Uterus (tissue), 4 donors: ENCODE measurements around the gene ZNF804B. TPM values are rescaled to one million over a fixed set of nuclear protein-coding genes. Genes with fewer than 3 reads are reported as not detected.

Experiments
- DNase-seq, 2 donors: peaks; one replicate each; pipeline ENCODE4 v3.0.0-alpha.2; 2019 to 2020
- H3K27ac ChIP-seq, 2 donors: fragments of 200-600 bp; sonication (generic); 1 replicate in 1 of 2; 2 replicates in 1 of 2; pipeline ENCODE4 v1.5.1; 2016 to 2018
- H3K27me3 ChIP-seq, 2 donors: fragments of 200-600 bp; sonication (generic); one replicate each; pipeline ENCODE4 v1.5.1; 2018 to 2019; ENCODE audit warnings: control low read depth in 1 of 2
- H3K36me3 ChIP-seq, 2 donors: fragments of 200-600 bp; sonication (generic); one replicate each; pipeline ENCODE4 v1.5.1; 2019; ENCODE audit warnings: control low read depth in 1 of 2
- H3K4me1 ChIP-seq, 2 donors: fragments of 200-600 bp; sonication (generic); one replicate each; pipeline ENCODE4 v1.5.1; 2018 to 2019; ENCODE audit warnings: control low read depth in 1 of 2
- H3K4me3 ChIP-seq, 2 donors: fragments of 200-600 bp; sonication (generic); 1 replicate in 1 of 2; 2 replicates in 1 of 2; pipeline ENCODE4 v1.5.1; 2018 to 2019; ENCODE audit warnings: mild to moderate bottlenecking in 1 of 2
- H3K9me3 ChIP-seq, 2 donors: fragments of 200-600 bp; sonication (generic); one replicate each; pipeline ENCODE4 v1.5.1; 2019; ENCODE audit warnings: control low read depth in 1 of 2
- CTCF ChIP-seq, 4 experiments: fragments of 200-600 bp in 2 of 4; fragments of 450-650 bp in 2 of 4; sonication (generic) in 2 of 4; IDR thresholded peaks; one replicate each; pipeline ENCODE4 v1.5.1; 2016 to 2019; ENCODE audit warnings: antibody characterized with exemption in 4 of 4, mild to moderate bottlenecking in 2 of 4, moderate library complexity in 1 of 4
- POLR2A ChIP-seq, 2 donors: fragments of 450-650 bp; IDR thresholded peaks; one replicate each; pipeline ENCODE4 v1.6.1; 2016; ENCODE audit warnings: antibody characterized with exemption in 2 of 2, mild to moderate bottlenecking in 1 of 2, moderate library complexity in 1 of 2
- intact Hi-C: fragments of 100-400 bp; cut with DNase I; formaldehyde crosslinking; loops from one replicate; pipeline ENCODE4 v1.15.1; 2023; ENCODE audit warnings: low total_unique reads
- total RNA-seq, 4 donors: library from RNA; depleted of rRNA in 3 of 4; stranded (reverse); fragments of >200 nt in 3 of 4; gene quantifications; one replicate each; pipeline versions ENCODE4 v1.1.0 to v1.2.4, GENCODE V29; 2014 to 2023
- donor health status: DM: yes; HTN: yes; CAD: no.

ZNF804B gene
- total RNA-seq, 4 donors from 2014 or later: 0.07 TPM; not detected in 3

GRCh38 chr7:89028319-89028718, 268.8 kb downstream of the ZNF804B start:
- DNase-seq: no peak
- Histone ChIP-seq H3K36me3 (no peaks in the 10 kb centered on the region), H3K4me1 (no peaks in the 10 kb centered on the region), H3K4me3 (no peak overlapping the region), H3K9me3 (no peaks in the 10 kb centered on the region), H3K27ac (no peak overlapping the region), H3K27me3 (no peaks in the 10 kb centered on the region)
- TF ChIP-seq CTCF (IDR thresholded peaks at IDR 0.05): no peak
- no peak for TF ChIP-seq POLR2A (IDR thresholded peaks at IDR 0.05)
- intact Hi-C loops: no loop called here

GRCh38 chr7:89029864-89030263, 270.4 kb downstream of the ZNF804B start:
- Histone ChIP-seq H3K27me3 (no peaks in the 10 kb centered on the region), H3K9me3 (no peaks in the 10 kb centered on the region), H3K4me3 (no peak overlapping the region), H3K36me3 (no peaks in the 10 kb centered on the region), H3K4me1 (no peaks in the 10 kb centered on the region), H3K27ac (no peak overlapping the region)
- TF ChIP-seq CTCF (IDR thresholded peaks at IDR 0.05) (no peak), POLR2A (IDR thresholded peaks at IDR 0.05) (no peak)
- DNase-seq: no peak
- intact Hi-C loops: no loop called here

- no peak for DNase-seq
- H3K9me3 ChIP-seq: peaks cover 0 to 6% of the 10 kb centered on the region in 2 donors
- no peaks in the 10 kb centered on the region for H3K4me1 ChIP-seq
- H3K4me3 ChIP-seq: no peak overlapping the region
- no peak for TF ChIP-seq POLR2A (IDR thresholded peaks at IDR 0.05)
- H3K27ac ChIP-seq: no peak overlapping the region
- H3K36me3 ChIP-seq: no peaks in the 10 kb centered on the region
- intact Hi-C loops: no loop called here
- no peaks in the 10 kb centered on the region for H3K27me3 ChIP-seq
Observed at GRCh38 chr7:89041240-89041639, 281.7 kb downstream of the ZNF804B start.

- intact Hi-C loops: no loop called here
Observed at GRCh38 chr7:89042940-89043339, 283.4 kb downstream of the ZNF804B start.

GRCh38 chr7:89049043-89049442, 289.5 kb downstream of the ZNF804B start:
- Histone ChIP-seq H3K36me3 (no peaks in the 10 kb centered on the region), H3K27me3 (no peaks in the 10 kb centered on the region), H3K4me1 (no peaks in the 10 kb centered on the region), H3K27ac (no peak overlapping the region), H3K9me3 (no peaks in the 10 kb centered on the region), H3K4me3 (no peak overlapping the region)
- intact Hi-C loops: no loop called here
- TF ChIP-seq CTCF (IDR thresholded peaks at IDR 0.05) (no peak), POLR2A (IDR thresholded peaks at IDR 0.05) (no peak)
- no peak for DNase-seq

More at GRCh38 chr7:89042940-89043339, 283.4 kb downstream of the ZNF804B start:
- Histone ChIP-seq H3K9me3 (peaks cover 0 to 6% of the 10 kb centered on the region in 2 donors), H3K27me3 (no peaks in the 10 kb centered on the region), H3K36me3 (no peaks in the 10 kb centered on the region), H3K4me1 (no peaks in the 10 kb centered on the region), H3K27ac (no peak overlapping the region), H3K4me3 (no peak overlapping the region)
- TF ChIP-seq POLR2A (IDR thresholded peaks at IDR 0.05) (no peak), CTCF (IDR thresholded peaks at IDR 0.05) (no peak)
- no peak for DNase-seq

GRCh38 chr7:89053130-89053529, 293.6 kb downstream of the ZNF804B start:
- DNase-seq: no peak
- no peak overlapping the region for H3K4me3 ChIP-seq
- no peaks in the 10 kb centered on the region for H3K27me3 ChIP-seq
- no peaks in the 10 kb centered on the region for H3K9me3 ChIP-seq
- H3K4me1 ChIP-seq: no peaks in the 10 kb centered on the region
- intact Hi-C loops: no loop called here
- H3K27ac ChIP-seq: no peak overlapping the region
- no peak for TF ChIP-seq CTCF (IDR thresholded peaks at IDR 0.05)
- no peak for TF ChIP-seq POLR2A (IDR thresholded peaks at IDR 0.05)
- no peaks in the 10 kb centered on the region for H3K36me3 ChIP-seq
